Thyroid gland (tissue), 4 donors: ENCODE data around the gene PDLIM4. TPM values are rescaled to one million over a fixed set of nuclear protein-coding genes. Genes with fewer than 3 reads are reported as not detected.

Experiments
- DNase-seq, 2 donors: peaks; one replicate each; pipeline ENCODE4 v3.0.0-alpha.2; 2019
- H3K27ac ChIP-seq, 3 donors: fragments of 200-600 bp; sonication (generic); 1 replicate in 2 of 3; 2 replicates in 1 of 3; pipeline ENCODE4 v1.5.1; 2016 to 2019; ENCODE audit warnings: mild to moderate bottlenecking in 1 of 3, moderate library complexity in 1 of 3
- H3K27me3 ChIP-seq: fragments of 200-600 bp; sonication (generic); one replicate; pipeline ENCODE4 v1.5.1; 2019
- H3K36me3 ChIP-seq, 2 donors: fragments of 200-600 bp; sonication (generic); one replicate each; pipeline ENCODE4 v1.5.1; 2016 to 2019
- H3K4me1 ChIP-seq, 2 donors: fragments of 200-600 bp; sonication (generic); one replicate each; pipeline ENCODE4 v1.5.1; 2017 to 2019
- H3K4me3 ChIP-seq, 3 donors: fragments of 200-600 bp; sonication (generic); replicated peaks in 1 of 3; 1 replicate in 2 of 3; 2 replicates in 1 of 3; pipeline ENCODE4 v1.5.1; 2016; ENCODE audit warnings: mild to moderate bottlenecking in 1 of 3
- H3K9me3 ChIP-seq: fragments of 200-600 bp; sonication (generic); one replicate; pipeline ENCODE4 v1.5.1; 2017
- POLR2A ChIP-seq, 2 donors: fragments of 450-650 bp; IDR thresholded peaks; one replicate each; pipeline ENCODE4 v1.6.1; 2017; ENCODE audit warnings: antibody characterized with exemption in 2 of 2, mild to moderate bottlenecking in 2 of 2, moderate library complexity in 1 of 2
- WGBS, 2 donors: methylation state at CpG; one replicate each; pipeline ENCODE4 v1.1.5; 2017; 5-methylcytosine and 5-hydroxymethylcytosine counted together
- intact Hi-C: fragments of 100-400 bp; cut with DNase I; formaldehyde crosslinking; loops from one replicate; pipeline ENCODE4 v1.15.1; 2023
- total RNA-seq, 4 donors: library from RNA; depleted of rRNA; stranded (reverse); fragments of >200 nt; gene quantifications; one replicate each; pipeline ENCODE4 v1.2.3, GENCODE V29; 2016
- TF ChIP-seq, protein P1 (sequence below), 6 experiments: fragments of 200-600 bp in 3 of 6; fragments of 450-650 bp in 3 of 6; sonication (generic) in 3 of 6; IDR thresholded peaks; one replicate each; pipeline ENCODE4 v1.5.1; 2016 to 2019; ENCODE audit warnings: antibody characterized with exemption in 6 of 6, mild to moderate bottlenecking in 2 of 6, inconsistent platforms in 1 of 6, moderate library complexity in 1 of 6

The PDLIM4 gene
- total RNA-seq, 4 donors from 2014 or later: 6.0 to 25.4 (median 13.3) TPM

GRCh38 chr5:132266836-132267160, 9.3 kb downstream of the PDLIM4 start:
- H3K4me1 ChIP-seq: peaks cover 8 to 41% of the 10 kb centered on the region in 2 donors
- TF ChIP-seq POLR2A (IDR thresholded peaks at IDR 0.05): no peak
- TF ChIP-seq, protein P1, sequence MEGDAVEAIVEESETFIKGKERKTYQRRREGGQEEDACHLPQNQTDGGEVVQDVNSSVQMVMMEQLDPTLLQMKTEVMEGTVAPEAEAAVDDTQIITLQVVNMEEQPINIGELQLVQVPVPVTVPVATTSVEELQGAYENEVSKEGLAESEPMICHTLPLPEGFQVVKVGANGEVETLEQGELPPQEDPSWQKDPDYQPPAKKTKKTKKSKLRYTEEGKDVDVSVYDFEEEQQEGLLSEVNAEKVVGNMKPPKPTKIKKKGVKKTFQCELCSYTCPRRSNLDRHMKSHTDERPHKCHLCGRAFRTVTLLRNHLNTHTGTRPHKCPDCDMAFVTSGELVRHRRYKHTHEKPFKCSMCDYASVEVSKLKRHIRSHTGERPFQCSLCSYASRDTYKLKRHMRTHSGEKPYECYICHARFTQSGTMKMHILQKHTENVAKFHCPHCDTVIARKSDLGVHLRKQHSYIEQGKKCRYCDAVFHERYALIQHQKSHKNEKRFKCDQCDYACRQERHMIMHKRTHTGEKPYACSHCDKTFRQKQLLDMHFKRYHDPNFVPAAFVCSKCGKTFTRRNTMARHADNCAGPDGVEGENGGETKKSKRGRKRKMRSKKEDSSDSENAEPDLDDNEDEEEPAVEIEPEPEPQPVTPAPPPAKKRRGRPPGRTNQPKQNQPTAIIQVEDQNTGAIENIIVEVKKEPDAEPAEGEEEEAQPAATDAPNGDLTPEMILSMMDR (IDR thresholded peaks at IDR 0.05): no peak
- intact Hi-C loops: no loop called here
- H3K27me3 ChIP-seq: no peaks in the 10 kb centered on the region
- H3K27ac ChIP-seq: no peak overlapping the region
- DNase-seq: no peak
- no peaks in the 10 kb centered on the region for H3K9me3 ChIP-seq
- no peak overlapping the region for H3K4me3 ChIP-seq
- no peaks in the 10 kb centered on the region for H3K36me3 ChIP-seq
- WGBS, 2 donors: 100% methylated on average over 1 of the region's 1 CpG

DNA sequence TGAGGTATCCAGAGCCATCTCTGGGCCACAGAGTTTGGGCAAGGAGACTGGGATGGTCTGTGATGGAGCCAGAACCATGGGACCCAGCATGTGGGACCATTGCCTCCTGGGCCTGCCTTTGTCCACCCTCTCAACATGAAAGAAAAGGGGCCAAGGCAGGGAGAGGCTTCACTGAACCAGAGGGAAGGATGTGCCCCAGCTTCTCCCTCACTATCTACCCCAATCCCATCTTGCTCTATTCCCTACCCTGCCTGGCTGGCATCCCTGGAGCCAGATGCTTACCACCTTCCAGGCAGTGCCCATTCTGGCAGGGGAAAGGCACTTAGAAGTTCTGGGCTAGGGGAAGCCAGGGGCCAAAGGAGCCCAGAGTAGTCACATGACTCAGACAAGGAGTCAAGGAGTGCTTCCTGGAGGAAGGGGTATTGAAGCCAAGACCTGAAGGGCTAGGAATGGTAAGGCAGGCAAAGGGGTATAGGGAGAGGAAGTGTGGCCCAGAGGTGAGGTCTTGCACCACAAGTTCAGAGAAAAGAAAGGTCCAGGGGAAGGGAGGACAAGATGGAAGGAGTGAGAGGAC, 9.8 kb downstream of the PDLIM4 start:
- Histone ChIP-seq H3K27me3 (no peaks in the 10 kb centered on the region), H3K4me1 (peaks cover 8 to 38% of the 10 kb centered on the region in 2 donors), H3K27ac (no peak overlapping the region), H3K9me3 (no peaks in the 10 kb centered on the region), H3K4me3 (no peak overlapping the region), H3K36me3 (no peaks in the 10 kb centered on the region)
- intact Hi-C loops: no loop called here
- no peak for TF ChIP-seq POLR2A (IDR thresholded peaks at IDR 0.05)
- TF ChIP-seq, protein P1 (IDR thresholded peaks at IDR 0.05): no peak
- DNase-seq: no peak

DNA sequence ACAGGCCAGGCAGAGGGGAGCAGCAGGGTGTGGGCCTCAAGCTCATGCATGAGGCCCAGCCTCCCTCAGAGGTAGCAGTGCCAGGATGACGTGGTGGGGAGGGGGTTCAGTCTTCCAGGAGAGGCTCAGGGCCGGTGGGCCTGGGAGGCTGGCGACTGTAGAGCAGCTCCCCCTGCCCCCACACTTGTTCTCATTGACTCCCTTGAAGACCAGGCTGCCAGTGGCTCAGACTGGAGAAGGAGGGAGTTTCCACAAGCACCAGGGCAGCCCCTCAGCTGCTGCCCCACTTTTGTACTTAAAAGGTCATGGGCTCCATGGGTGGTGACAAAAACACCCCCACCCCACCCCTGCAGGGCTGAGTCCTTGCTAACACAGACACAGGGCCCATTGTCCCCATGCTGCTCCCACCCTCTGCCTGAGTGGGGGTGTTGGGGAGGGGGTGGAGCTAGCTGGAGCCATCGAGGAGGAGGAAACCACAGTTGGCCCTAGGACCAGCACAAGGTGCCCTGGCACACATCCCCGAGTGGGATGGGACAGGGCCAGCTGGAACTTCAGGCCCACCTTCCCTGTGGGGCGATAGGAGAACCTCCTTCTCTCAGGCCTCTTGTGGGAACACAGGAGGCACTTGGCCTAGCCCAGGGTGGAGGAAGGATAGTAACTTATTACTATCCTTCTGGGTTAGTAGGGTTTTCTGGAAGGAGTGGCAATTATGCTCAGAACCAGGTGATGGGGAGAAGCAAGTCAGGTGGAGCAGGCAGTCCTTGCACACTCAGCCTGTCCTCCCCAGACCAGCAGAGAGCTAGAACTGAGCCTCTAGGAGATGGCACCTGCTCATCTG, 10.7 kb downstream of the PDLIM4 start:
- intact Hi-C loops: no loop called here
- no peak overlapping the region for H3K4me3 ChIP-seq
- H3K9me3 ChIP-seq: no peaks in the 10 kb centered on the region
- 67 to 83% methylated on average over 3 to 4 of the region's 6 CpGs for WGBS, 2 donors
- peaks cover 8 to 41% of the 10 kb centered on the region in 2 donors for H3K4me1 ChIP-seq
- H3K36me3 ChIP-seq: no peaks in the 10 kb centered on the region
- no peak for DNase-seq
- TF ChIP-seq, protein P1 (IDR thresholded peaks at IDR 0.05): no peak
- no peak for TF ChIP-seq POLR2A (IDR thresholded peaks at IDR 0.05)
- H3K27me3 ChIP-seq: no peaks in the 10 kb centered on the region
- H3K27ac ChIP-seq: no peak overlapping the region

GRCh38 chr5:132268769-132269551, 11.5 kb downstream of the PDLIM4 start:
- Histone ChIP-seq H3K4me3 (no peak overlapping the region), H3K9me3 (no peaks in the 10 kb centered on the region), H3K27me3 (no peaks in the 10 kb centered on the region), H3K4me1 (peaks cover 5 to 41% of the 10 kb centered on the region in 2 donors), H3K36me3 (no peaks in the 10 kb centered on the region), H3K27ac (no peak overlapping the region)
- DNase-seq: no peak
- 64 to 90% methylated on average over 7 of the region's 8 CpGs for WGBS, 2 donors
- intact Hi-C loops: no loop called here
- TF ChIP-seq, protein P1 (IDR thresholded peaks at IDR 0.05): no peak
- TF ChIP-seq POLR2A (IDR thresholded peaks at IDR 0.05): no peak
